Fibroblast of pulmonary artery (primary cell): ENCODE results near the gene ABHD17A.

ENCODE experiments used
- DNase-seq: peaks from one replicate; pipeline ENCODE4 v3.0.0-alpha.2; 2010; ENCODE audit warnings: low read depth
- H3K4me3 ChIP-seq: replicated peaks from 2 replicates; pipeline ENCODE4 v1.5.1; 2011; ENCODE audit warnings: low read depth, mild to moderate bottlenecking, control low read depth, low read length, moderate library complexity
- TF ChIP-seq, protein P1 (sequence below): IDR thresholded peaks from 2 replicates; pipeline ENCODE4 v1.5.1; 2011; ENCODE audit warnings: mild to moderate bottlenecking, control low read depth, low read length, inconsistent platforms; ENCODE audit errors: missing control alignments

The ABHD17A gene

DNA sequence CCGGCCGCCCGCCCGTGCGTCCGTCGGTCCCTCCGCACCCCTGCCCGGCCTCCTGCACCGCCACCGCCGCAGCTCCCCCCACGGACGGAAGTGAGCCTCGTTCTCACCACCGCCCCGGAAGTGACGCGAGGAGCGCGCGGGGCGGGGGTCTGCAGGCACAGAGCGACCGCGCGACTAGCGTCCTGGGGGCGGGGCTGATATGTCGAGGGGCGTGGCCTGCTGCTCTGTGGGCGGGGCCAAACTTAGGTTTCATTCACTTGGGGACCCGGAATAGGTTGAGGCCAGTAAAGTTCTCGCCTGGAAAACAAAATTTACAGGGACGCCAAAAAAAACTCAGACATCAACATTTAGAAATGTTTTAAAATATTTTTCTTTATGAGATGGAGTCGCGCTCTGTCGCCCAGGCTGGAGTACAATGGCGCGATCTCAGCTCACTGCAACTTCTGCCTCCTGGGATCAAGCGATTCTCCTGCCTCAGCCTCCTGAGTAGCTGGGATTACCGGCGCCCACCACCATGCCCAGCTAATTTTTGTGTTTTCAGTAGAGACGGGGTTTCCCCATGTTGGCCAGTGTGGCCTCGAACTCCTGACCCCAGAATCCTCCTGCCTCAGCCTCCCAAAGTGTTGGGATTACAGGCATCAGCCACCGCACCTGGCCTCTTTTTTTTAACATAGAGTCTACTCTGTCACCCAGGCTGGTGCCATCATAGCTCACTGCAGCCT lies at the start of gene ABHD17A:
Gene ABHD17A, minus strand, starts transcription at position 99 of the 722 bp plus-strand sequence. CDS start 3,930 bp downstream, outside the sequence.
- peak; percentile 93 for DNase-seq

DNA sequence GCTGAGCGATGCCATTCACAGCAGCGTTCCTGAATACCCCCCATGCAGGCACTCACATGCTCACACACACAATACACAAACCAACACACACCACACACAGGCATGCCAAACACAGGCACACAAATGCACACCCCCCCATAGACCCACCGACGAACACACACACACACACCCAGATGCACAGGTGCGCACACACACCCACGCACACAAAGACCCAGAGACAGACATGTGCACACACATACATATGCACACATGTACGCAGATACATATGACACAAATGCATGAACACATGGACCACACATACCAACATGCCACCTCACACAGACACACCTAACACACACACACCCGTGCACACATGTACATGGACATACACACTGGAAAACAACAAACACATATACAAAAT lies 48.6 kb upstream of the ABHD17A start:
- TF ChIP-seq, protein P1, sequence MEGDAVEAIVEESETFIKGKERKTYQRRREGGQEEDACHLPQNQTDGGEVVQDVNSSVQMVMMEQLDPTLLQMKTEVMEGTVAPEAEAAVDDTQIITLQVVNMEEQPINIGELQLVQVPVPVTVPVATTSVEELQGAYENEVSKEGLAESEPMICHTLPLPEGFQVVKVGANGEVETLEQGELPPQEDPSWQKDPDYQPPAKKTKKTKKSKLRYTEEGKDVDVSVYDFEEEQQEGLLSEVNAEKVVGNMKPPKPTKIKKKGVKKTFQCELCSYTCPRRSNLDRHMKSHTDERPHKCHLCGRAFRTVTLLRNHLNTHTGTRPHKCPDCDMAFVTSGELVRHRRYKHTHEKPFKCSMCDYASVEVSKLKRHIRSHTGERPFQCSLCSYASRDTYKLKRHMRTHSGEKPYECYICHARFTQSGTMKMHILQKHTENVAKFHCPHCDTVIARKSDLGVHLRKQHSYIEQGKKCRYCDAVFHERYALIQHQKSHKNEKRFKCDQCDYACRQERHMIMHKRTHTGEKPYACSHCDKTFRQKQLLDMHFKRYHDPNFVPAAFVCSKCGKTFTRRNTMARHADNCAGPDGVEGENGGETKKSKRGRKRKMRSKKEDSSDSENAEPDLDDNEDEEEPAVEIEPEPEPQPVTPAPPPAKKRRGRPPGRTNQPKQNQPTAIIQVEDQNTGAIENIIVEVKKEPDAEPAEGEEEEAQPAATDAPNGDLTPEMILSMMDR: no peak

More for the DNA sequence above, at the start of gene ABHD17A:
- H3K4me3 ChIP-seq: peak within 1 kb of the TSS; percentile 90

DNA sequence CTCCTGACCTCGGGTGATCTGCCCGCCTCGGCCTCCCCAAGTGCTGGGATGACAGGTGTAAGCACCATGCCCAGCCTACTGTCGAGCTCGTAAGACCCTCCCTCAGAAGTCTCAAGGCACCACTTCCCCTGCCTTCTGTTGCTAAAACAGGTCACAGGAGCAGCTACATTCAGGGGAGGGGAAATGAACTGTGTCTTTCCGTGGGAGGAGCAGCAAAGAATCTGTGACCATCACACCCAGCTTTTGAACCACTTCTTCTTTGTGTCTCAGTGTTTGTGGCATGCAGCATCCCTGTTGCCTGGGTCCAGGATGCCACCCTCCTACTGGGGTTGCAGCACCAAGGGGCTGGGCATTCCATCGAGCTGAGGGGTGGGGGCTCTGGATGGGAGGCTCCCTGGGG lies 47.9 kb upstream of the ABHD17A start:
- no peak for DNase-seq
- no peak overlapping the region for H3K4me3 ChIP-seq
- TF ChIP-seq, protein P1: no peak

More for the DNA sequence above, 48.6 kb upstream of the ABHD17A start:
- no peak for DNase-seq
- no peak overlapping the region for H3K4me3 ChIP-seq

DNA sequence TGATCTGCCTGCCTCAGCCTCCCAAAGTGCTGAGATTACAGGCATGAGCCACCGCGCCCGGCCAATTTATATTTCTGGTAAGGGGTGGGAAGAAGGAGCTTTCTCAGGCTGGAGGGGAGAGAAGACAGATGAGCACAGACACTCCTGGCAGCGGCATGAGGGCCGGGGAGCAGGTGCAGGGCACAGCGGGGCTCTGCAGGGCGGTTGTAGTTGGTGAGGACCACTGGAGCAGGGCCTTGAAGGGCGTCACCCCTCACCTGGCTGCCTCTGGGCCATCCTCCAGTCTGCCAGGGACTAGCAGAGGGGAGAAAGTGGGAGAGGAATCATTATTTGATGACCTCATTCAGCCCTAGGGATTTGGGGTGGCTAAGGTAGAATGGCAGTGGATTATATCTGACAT lies 47.1 kb upstream of the ABHD17A start:
- DNase-seq: no peak

DNA sequence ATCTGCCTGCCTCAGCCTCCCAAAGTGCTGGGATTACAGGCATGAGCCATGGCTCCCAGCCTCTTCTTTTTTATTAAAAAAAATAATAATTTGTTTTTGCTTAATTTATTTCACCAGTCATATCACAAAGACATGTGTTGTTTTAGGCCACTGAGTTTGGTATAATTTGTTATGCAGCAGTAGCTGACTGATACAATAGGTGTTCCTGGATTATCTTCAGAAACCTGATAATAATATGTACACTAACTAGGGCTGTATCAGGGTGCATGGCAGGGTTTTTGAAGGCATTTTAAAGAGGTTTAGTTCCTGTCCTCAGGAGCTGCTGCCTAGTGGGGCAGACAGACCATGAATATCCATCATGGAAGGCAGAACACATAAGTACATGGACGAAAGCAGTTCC lies 46.1 kb upstream of the ABHD17A start:
- no peak overlapping the region for H3K4me3 ChIP-seq
- TF ChIP-seq, protein P1: no peak
- DNase-seq: no peak

More for the DNA sequence above, 47.1 kb upstream of the ABHD17A start:
- no peak overlapping the region for H3K4me3 ChIP-seq
- TF ChIP-seq, protein P1: no peak

DNA sequence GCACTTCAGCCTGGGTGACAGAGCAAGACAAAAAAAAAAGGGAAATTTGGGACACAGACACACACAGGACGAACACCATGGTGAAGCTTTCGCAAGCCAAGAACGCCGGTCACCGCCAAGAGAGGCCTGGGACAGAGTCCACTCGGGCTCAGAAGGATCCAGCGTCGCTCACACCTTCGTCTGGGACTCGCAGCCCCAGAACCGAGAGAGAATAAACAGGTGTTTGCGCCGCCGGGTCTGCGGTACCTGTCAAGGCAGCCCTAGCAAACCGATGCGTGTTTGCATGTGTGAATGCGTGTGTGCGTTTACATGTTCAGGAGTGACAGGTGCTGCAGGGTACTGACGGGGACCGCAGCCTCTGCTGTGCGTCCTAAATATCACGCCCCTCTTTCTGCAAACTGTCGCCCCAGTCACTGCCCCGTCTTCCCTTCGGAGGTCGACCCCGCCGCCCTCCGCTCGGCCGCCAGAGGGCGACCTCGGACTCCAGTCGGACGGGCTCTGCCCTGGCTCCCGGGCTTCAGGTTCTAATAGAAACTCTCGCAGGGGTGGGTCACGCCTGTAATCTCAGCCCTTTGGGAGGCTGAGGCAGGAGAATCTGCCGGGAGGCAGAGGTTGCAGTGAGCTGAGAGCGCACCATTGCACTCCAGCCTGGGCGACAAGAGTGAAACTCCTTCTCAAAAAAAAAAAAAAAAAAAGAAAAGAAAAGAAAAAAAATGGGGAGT lies 43.9 kb upstream of the ABHD17A start:
- DNase-seq: peak; percentile 74
- peak overlapping the region; percentile 38 for H3K4me3 ChIP-seq
- TF ChIP-seq, protein P1: peak; percentile 74

DNA sequence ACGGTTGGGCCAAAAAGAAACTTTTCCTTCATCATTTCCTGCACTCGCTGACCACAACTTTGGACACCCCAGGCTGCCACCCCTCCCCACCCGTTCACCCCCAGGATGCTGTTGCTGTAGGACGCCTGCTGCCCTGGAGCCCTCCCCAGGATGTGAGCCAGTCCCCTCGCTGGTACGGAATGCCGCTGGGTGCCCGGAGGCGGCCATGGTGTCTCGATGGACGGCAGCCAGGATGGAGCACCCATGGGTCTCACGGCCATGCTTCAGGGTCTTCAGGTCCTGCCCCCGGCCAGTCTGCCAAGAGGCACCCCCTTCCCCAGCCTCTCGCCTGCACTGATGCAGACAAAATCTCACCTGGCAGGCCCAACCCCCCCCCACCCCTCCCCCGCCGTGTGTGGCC lies 40.2 kb upstream of the ABHD17A start:
- H3K4me3 ChIP-seq: no peak overlapping the region
- TF ChIP-seq, protein P1: no peak
- DNase-seq: no peak
